PC-3 (cell line): ENCODE data around the gene SMIM13. TPM values are rescaled to one million over a fixed set of nuclear protein-coding genes. Genes with fewer than 3 reads are reported as not detected.

ENCODE experiments used
- ATAC-seq: fragments of 200-7000 bp; cut with Tn5 transposase; 2 replicates; pipeline ENCODE4 v1.9.1; 2020; ENCODE audit warnings: mild to moderate bottlenecking, moderate library complexity
- BruUV-seq: library from RNA; stranded (reverse); fragments of 400-500 nt; replicated peaks from 2 replicates; lab custom pipeline; 2021; lab: Mats Ljungman, UMichigan
- CTCF ChIA-PET: fragments of 300-600 bp; sonication (Branson Sonifier 250); formaldehyde crosslinking; loops from one replicate; lab custom pipeline; 2022; ENCODE audit warnings: antibody characterized with exemption; lab: Charles Lee
- POLR2A ChIA-PET: fragments of 300-600 bp; sonication (Branson Sonifier 250); formaldehyde crosslinking; loops from one replicate; lab custom pipeline; 2022; ENCODE audit warnings: antibody characterized with exemption; ENCODE audit not compliant: unreplicated experiment; lab: Charles Lee
- DNase-seq: peaks from one replicate; pipeline ENCODE4 v3.0.0-alpha.2; 2015
- H2AFZ ChIP-seq: fragments of 300-600 bp; sonication (generic); 2 replicates; pipeline ENCODE4 v1.6.0; 2016; ENCODE audit warnings: antibody characterized with exemption, low read length
- H3F3A ChIP-seq: fragments of 300-600 bp; sonication (generic); one replicate; pipeline ENCODE4 v1.6.0; 2017; ENCODE audit warnings: antibody characterized with exemption, low read length, control low read depth, mild to moderate bottlenecking; ENCODE audit not compliant: unreplicated experiment
- H3K27ac ChIP-seq: fragments of 300-600 bp; sonication (generic); 2 replicates; pipeline ENCODE4 v1.5.1; 2016; ENCODE audit warnings: mild to moderate bottlenecking, low read length
- H3K27me3 ChIP-seq: fragments of 300-600 bp; sonication (generic); 2 replicates; pipeline ENCODE4 v1.6.1; 2016; ENCODE audit warnings: low read length, mixed read lengths
- H3K36me3 ChIP-seq: fragments of 300-600 bp; sonication (generic); 2 replicates; pipeline ENCODE4 v1.6.1; 2016; ENCODE audit warnings: low read depth, mixed run types, low read length, mixed read lengths
- H3K4me1 ChIP-seq: fragments of 300-600 bp; sonication (generic); 2 replicates; pipeline ENCODE4 v1.5.1; 2016; ENCODE audit warnings: low read length; ENCODE audit not compliant: insufficient read depth
- H3K4me2 ChIP-seq: fragments of 300-600 bp; sonication (generic); 2 replicates; pipeline ENCODE4 v1.6.0; 2016; ENCODE audit warnings: low read length
- H3K4me3 ChIP-seq: fragments of 300-600 bp; sonication (generic); 2 replicates; pipeline ENCODE4 v1.5.1; 2016; ENCODE audit warnings: mild to moderate bottlenecking, low read length, mixed read lengths
- H3K79me2 ChIP-seq: fragments of 300-600 bp; sonication (generic); 2 replicates; pipeline ENCODE4 v1.6.1; 2017; ENCODE audit warnings: low read length, mixed read lengths
- H3K9ac ChIP-seq: fragments of 300-600 bp; sonication (generic); 2 replicates; pipeline ENCODE4 v1.6.0; 2016; ENCODE audit warnings: mild to moderate bottlenecking, low read length
- H3K9me2 ChIP-seq: fragments of 300-600 bp; sonication (generic); replicated peaks from 2 replicates; pipeline ENCODE4 v1.6.1; 2016; ENCODE audit warnings: mixed run types, low read length, mixed read lengths
- H3K9me3 ChIP-seq: fragments of 300-600 bp; sonication (generic); 2 replicates; pipeline ENCODE4 v1.6.1; 2016; ENCODE audit warnings: low read length, mixed read lengths
- H4K20me1 ChIP-seq: fragments of 300-600 bp; sonication (generic); 2 replicates; pipeline ENCODE4 v1.6.1; 2016; ENCODE audit warnings: low read length, mixed read lengths
- CTCF ChIP-seq: fragments of 300-600 bp; sonication (generic); conservative IDR thresholded peaks from 2 replicates; pipeline ENCODE4 v1.5.1; 2017; ENCODE audit warnings: antibody characterized with exemption, low read depth, mild to moderate bottlenecking, low read length
- EZH2 ChIP-seq: fragments of 300-600 bp; sonication (generic); IDR thresholded peaks from one replicate; pipeline ENCODE4 v1.6.1; 2017; ENCODE audit warnings: antibody characterized with exemption, mild to moderate bottlenecking, low read length; ENCODE audit not compliant: unreplicated experiment
- EZH2phosphoT487 ChIP-seq: fragments of 300-600 bp; sonication (generic); IDR thresholded peaks from 2 replicates; pipeline ENCODE4 v1.6.1; 2018; ENCODE audit warnings: mild to moderate bottlenecking, antibody characterized with exemption, low read length, borderline replicate concordance
- intact Hi-C: fragments of 100-400 bp; cut with micrococcal nuclease; formaldehyde crosslinking; loops from 2 replicates; pipeline ENCODE4 v1.9.0; 2023
- total RNA-seq: library from RNA; depleted of rRNA; stranded (reverse); fragments of >200 nt; gene quantifications from 2 replicates; pipeline ENCODE4 v1.2.3, GENCODE V29; 2014

The SMIM13 gene
- total RNA-seq, 1 experiment from 2014 or later, result 9.0 TPM

- intact Hi-C loops, result loop anchor here (5.0 to 10.0 kb wide), 2 partner anchors 157 to 295 kb away; no protein-coding TSS in a partner anchor
- Histone ChIP-seq H3K79me2 (no peaks in the 10 kb centered on the region), H3K27me3 (no peaks in the 10 kb centered on the region), H3K9ac (no peak overlapping the region), H3K9me2 (no peaks in the 10 kb centered on the region), H4K20me1 (no peaks in the 10 kb centered on the region), H3F3A (no peaks in the 10 kb centered on the region), H3K9me3 (no peaks in the 10 kb centered on the region), H2AFZ (no peak overlapping the region), H3K36me3 (peaks cover 4% of the 10 kb centered on the region), H3K27ac (no peak overlapping the region), H3K4me3 (no peak overlapping the region), H3K4me2 (no peak overlapping the region), H3K4me1 (peaks cover 20% of the 10 kb centered on the region)
- no peak for TF ChIP-seq EZH2phosphoT487
- TF ChIP-seq EZH2, result no peak
- no peak for TF ChIP-seq CTCF
- no TSS peak for BruUV-seq
- ATAC-seq (no peak), DNase-seq (no peak)
- ChIA-PET POLR2A (no interaction called here), CTCF (no interaction called here)
These were observed 46.4 kb downstream of the SMIM13 start for GRCh38 chr6:11140056-11140455.

- no peaks in the 10 kb centered on the region for H3K79me2 ChIP-seq
- H4K20me1 ChIP-seq, result no peaks in the 10 kb centered on the region
- H3K9me3 ChIP-seq, result no peaks in the 10 kb centered on the region
- H3K4me3 ChIP-seq, result no peak overlapping the region
- peaks cover 20% of the 10 kb centered on the region for H3K4me1 ChIP-seq
- ATAC-seq (no peak), DNase-seq (no peak)
- intact Hi-C loops, result loop anchor here (5.0 to 10.0 kb wide), 2 partner anchors 156 to 294 kb away; no protein-coding TSS in a partner anchor
- TF ChIP-seq CTCF, result no peak
- no peak overlapping the region for H2AFZ ChIP-seq
- H3K4me2 ChIP-seq, result no peak overlapping the region
- ChIA-PET CTCF (no interaction called here), POLR2A (no interaction called here)
- no peaks in the 10 kb centered on the region for H3K9me2 ChIP-seq
- BruUV-seq, result no TSS peak
- no peak overlapping the region for H3K27ac ChIP-seq
- H3K27me3 ChIP-seq, result no peaks in the 10 kb centered on the region
- no peaks in the 10 kb centered on the region for H3F3A ChIP-seq
- H3K36me3 ChIP-seq, result no peaks in the 10 kb centered on the region
- H3K9ac ChIP-seq, result no peak overlapping the region
These were observed 47.7 kb downstream of the SMIM13 start for GRCh38 chr6:11141295-11141694.

GRCh38 chr6:11142296-11143027 is 48.8 kb downstream of the SMIM13 start:
- H3K27ac ChIP-seq, result no peak overlapping the region
- no TSS peak for BruUV-seq
- no peaks in the 10 kb centered on the region for H3K9me3 ChIP-seq
- no peaks in the 10 kb centered on the region for H3K9me2 ChIP-seq
- ChIA-PET CTCF (no interaction called here), POLR2A (no interaction called here)
- no peak overlapping the region for H3K4me3 ChIP-seq
- H3F3A ChIP-seq, result no peaks in the 10 kb centered on the region
- no peak overlapping the region for H2AFZ ChIP-seq
- intact Hi-C loops, result loop anchor here (2.0 to 10.0 kb wide), 3 partner anchors 48 to 292 kb away; no protein-coding TSS in a partner anchor
- no peaks in the 10 kb centered on the region for H3K79me2 ChIP-seq
- H4K20me1 ChIP-seq, result no peaks in the 10 kb centered on the region
- H3K4me2 ChIP-seq, result no peak overlapping the region
- ATAC-seq (no peak), DNase-seq (peak; percentile 35)
- TF ChIP-seq EZH2phosphoT487 (no peak), CTCF (no peak), EZH2 (no peak)
- peaks cover 15% of the 10 kb centered on the region for H3K4me1 ChIP-seq
- no peaks in the 10 kb centered on the region for H3K27me3 ChIP-seq
- no peaks in the 10 kb centered on the region for H3K36me3 ChIP-seq
- no peak overlapping the region for H3K9ac ChIP-seq
